ENCODE data around the gene POC1A. TPM values are rescaled to one million over a fixed set of nuclear protein-coding genes. Genes with fewer than 3 reads are reported as not detected.

Gene POC1A
- polyA plus RNA-seq, 1 of the 3 experiments (the other 2 are of a cell fraction) = 11.7 TPM

- TF ChIP-seq, protein P1, sequence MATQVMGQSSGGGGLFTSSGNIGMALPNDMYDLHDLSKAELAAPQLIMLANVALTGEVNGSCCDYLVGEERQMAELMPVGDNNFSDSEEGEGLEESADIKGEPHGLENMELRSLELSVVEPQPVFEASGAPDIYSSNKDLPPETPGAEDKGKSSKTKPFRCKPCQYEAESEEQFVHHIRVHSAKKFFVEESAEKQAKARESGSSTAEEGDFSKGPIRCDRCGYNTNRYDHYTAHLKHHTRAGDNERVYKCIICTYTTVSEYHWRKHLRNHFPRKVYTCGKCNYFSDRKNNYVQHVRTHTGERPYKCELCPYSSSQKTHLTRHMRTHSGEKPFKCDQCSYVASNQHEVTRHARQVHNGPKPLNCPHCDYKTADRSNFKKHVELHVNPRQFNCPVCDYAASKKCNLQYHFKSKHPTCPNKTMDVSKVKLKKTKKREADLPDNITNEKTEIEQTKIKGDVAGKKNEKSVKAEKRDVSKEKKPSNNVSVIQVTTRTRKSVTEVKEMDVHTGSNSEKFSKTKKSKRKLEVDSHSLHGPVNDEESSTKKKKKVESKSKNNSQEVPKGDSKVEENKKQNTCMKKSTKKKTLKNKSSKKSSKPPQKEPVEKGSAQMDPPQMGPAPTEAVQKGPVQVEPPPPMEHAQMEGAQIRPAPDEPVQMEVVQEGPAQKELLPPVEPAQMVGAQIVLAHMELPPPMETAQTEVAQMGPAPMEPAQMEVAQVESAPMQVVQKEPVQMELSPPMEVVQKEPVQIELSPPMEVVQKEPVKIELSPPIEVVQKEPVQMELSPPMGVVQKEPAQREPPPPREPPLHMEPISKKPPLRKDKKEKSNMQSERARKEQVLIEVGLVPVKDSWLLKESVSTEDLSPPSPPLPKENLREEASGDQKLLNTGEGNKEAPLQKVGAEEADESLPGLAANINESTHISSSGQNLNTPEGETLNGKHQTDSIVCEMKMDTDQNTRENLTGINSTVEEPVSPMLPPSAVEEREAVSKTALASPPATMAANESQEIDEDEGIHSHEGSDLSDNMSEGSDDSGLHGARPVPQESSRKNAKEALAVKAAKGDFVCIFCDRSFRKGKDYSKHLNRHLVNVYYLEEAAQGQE (IDR thresholded peaks at IDR 0.05; ENCODE audit: low read depth, low read length) = no peak
- no peak for TF ChIP-seq GABPA (IDR thresholded peaks at IDR 0.05; ENCODE audit: low read depth)
- no peak for TF ChIP-seq SMC3 (IDR thresholded peaks at IDR 0.05; ENCODE audit: low read depth, low read length)
- no peak for TF ChIP-seq RCOR1 (IDR thresholded peaks at IDR 0.05; ENCODE audit: low read length)
- TF ChIP-seq TEAD4 (IDR thresholded peaks at IDR 0.05; ENCODE audit: borderline replicate concordance, insufficient read depth) = no peak
- no peak for TF ChIP-seq NFIC (IDR thresholded peaks at IDR 0.05; ENCODE audit: borderline replicate concordance)
- TF ChIP-seq FOXM1 (IDR thresholded peaks at IDR 0.05; ENCODE audit: low read depth) = no peak
Measured at GRCh38 chr3:52072020-52072419, 82.2 kb downstream of the POC1A start (continued).

DNA sequence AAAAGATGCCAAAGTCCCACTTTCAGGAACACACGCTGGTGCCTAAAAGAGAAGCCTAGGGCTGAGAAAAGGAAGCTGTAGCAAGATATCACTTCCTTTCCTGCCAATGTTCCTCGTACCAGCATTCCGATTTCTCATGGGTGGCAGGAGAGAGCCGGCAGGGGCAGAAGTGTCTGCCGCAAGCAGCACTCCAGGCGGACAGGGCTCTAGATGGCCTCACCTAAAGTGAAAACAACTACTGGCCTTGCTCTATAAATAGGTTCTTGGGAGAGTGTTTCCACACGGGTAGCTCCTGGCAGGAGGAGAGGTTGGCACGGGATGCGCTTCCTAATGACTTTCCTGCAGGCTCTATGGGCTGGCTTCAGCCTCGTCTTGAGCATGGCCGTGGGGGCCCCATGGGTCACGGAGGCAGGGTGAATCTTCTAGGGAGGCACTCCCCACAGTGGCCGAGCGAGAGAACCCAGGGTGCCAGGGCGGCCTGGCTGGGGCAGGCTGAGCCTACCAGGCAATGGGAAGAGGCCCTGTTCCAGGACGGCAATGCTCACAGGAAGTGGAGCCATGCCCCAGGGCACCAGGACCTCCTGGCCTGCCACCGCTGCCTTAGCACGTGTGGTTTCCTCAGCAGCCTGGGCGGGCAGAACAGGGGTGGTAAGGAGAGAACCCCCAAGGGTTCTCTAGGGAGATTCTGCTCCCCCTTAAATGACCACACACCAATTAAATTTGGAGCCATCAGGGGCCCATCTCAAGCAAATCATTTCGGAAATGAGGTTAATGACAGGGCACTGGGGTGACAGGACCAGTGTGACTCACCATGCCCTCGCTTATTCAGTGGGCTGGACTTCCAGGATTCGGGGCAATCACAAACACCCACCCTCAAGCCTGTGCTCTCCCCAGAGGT lies 83.2 kb downstream of the POC1A start:
- Histone ChIP-seq H3K9me3 (no peaks in the 10 kb centered on the region), H3K27ac (ENCODE audit: low read depth in 2 of 2, low read length in 1 of 2) (peak overlapping the region in 1 of 2 experiments; percentile 100; a peak in 2 of 4 replicates), H3K9ac (no peak overlapping the region), H3K4me1 (ENCODE audit: control insufficient read depth in 1 of 2, insufficient read depth in 2 of 2, low read depth in 1 of 2, low read length in 1 of 2) (peaks cover 0 to 60% of the 10 kb centered on the region in 2 experiments; a peak in 2 of 4 replicates), H3K27me3 (ENCODE audit: insufficient read depth) (no peaks in the 10 kb centered on the region), H3K4me2 (no peak overlapping the region), H3F3A (replicated peaks; ENCODE audit: insufficient read depth) (no peaks in the 10 kb centered on the region), H3K4me3 (ENCODE audit: low read depth in 2 of 2, low read length in 1 of 2) (no peak overlapping the region), H2AFZ (ENCODE audit: low read depth) (no peak overlapping the region), H3K9me2 (no peaks in the 10 kb centered on the region), H3K79me2 (ENCODE audit: insufficient read depth) (no peaks in the 10 kb centered on the region), H4K20me1 (ENCODE audit: insufficient read depth) (no peaks in the 10 kb centered on the region), H3K36me3 (replicated peaks in 1 of 2; ENCODE audit: control insufficient read depth in 1 of 2, insufficient read depth in 2 of 2, low read length in 1 of 2) (peaks cover 0 to 3% of the 10 kb centered on the region in 2 experiments)
- POLR2A ChIA-PET = interaction anchor here (1.0 to 2.2 kb wide), 3 partner anchors 14 to 67 kb away, joined by 3 to 11 read pairs (median 4); partner anchors contain the start of gene DUSP7
- CTCF ChIA-PET = interaction anchor here (0.6 to 2.9 kb wide), 11 partner anchors 11 to 71 kb away, joined by 3 to 20 read pairs (median 4); partner anchors contain the start of gene DUSP7
- TF ChIP-seq RAD21 (IDR thresholded peaks at IDR 0.05; ENCODE audit: low read length) = no peak
- TF ChIP-seq, protein P2, sequence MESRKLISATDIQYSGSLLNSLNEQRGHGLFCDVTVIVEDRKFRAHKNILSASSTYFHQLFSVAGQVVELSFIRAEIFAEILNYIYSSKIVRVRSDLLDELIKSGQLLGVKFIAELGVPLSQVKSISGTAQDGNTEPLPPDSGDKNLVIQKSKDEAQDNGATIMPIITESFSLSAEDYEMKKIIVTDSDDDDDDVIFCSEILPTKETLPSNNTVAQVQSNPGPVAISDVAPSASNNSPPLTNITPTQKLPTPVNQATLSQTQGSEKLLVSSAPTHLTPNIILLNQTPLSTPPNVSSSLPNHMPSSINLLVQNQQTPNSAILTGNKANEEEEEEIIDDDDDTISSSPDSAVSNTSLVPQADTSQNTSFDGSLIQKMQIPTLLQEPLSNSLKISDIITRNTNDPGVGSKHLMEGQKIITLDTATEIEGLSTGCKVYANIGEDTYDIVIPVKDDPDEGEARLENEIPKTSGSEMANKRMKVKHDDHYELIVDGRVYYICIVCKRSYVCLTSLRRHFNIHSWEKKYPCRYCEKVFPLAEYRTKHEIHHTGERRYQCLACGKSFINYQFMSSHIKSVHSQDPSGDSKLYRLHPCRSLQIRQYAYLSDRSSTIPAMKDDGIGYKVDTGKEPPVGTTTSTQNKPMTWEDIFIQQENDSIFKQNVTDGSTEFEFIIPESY (IDR thresholded peaks at IDR 0.05; ENCODE audit: borderline replicate concordance, low read depth) = no peak
- no peak for TF ChIP-seq USF1 (IDR thresholded peaks at IDR 0.05; ENCODE audit: borderline replicate concordance, low read depth)
- no peak for TF ChIP-seq GABPA (IDR thresholded peaks at IDR 0.05; ENCODE audit: low read depth)
- no peak for TF ChIP-seq RXRA (IDR thresholded peaks at IDR 0.05; ENCODE audit: borderline replicate concordance, low read depth)
- TF ChIP-seq EP300 (IDR thresholded peaks at IDR 0.05; ENCODE audit: borderline replicate concordance in 1 of 2, low read depth in 1 of 2, low read length in 1 of 2) = no peak
- no peak for TF ChIP-seq FOXM1 (IDR thresholded peaks at IDR 0.05; ENCODE audit: low read depth)
- TF ChIP-seq NRF1 (IDR thresholded peaks at IDR 0.05; ENCODE audit: low read depth, low read length) = no peak
- TF ChIP-seq JUND (IDR thresholded peaks at IDR 0.05) = no peak
- TF ChIP-seq MAX (IDR thresholded peaks at IDR 0.05; ENCODE audit: low read depth) = no peak
- no peak for TF ChIP-seq TAF1 (IDR thresholded peaks at IDR 0.05; ENCODE audit: borderline replicate concordance, low read depth, low read length)
- WGBS (ENCODE audit: low lambda C conversion rate) = 94% methylated on average over 11 of the region's 22 CpGs
- peak; percentile 50 for DNase-seq
